Upper lobe of right lung (tissue), 1 donor: ENCODE measurements around the gene CBFA2T3. TPM values are rescaled to one million over a fixed set of nuclear protein-coding genes. Genes with fewer than 3 reads are reported as not detected.

Experiments
- ATAC-seq: fragments of 200-7000 bp; cut with Tn5 transposase; one replicate; pipeline ENCODE4 v1.9.1; 2020; ENCODE audit warnings: mild to moderate bottlenecking, moderate library complexity
- DNase-seq: peaks from one replicate; pipeline ENCODE4 v3.0.0-alpha.2; 2020
- H3K27ac ChIP-seq: fragments of 200-600 bp; one replicate; pipeline ENCODE4 v1.8.0; 2022
- H3K27me3 ChIP-seq: fragments of 200-600 bp; one replicate; pipeline ENCODE4 v1.8.0; 2022; ENCODE audit warnings: mild to moderate bottlenecking
- H3K36me3 ChIP-seq: fragments of 200-600 bp; one replicate; pipeline ENCODE4 v1.8.0; 2022
- H3K4me1 ChIP-seq: fragments of 200-600 bp; one replicate; pipeline ENCODE4 v1.8.0; 2022
- H3K4me3 ChIP-seq: fragments of 200-600 bp; one replicate; pipeline ENCODE4 v1.8.0; 2022; ENCODE audit warnings: mild to moderate bottlenecking
- H3K9me3 ChIP-seq: fragments of 200-600 bp; one replicate; pipeline ENCODE4 v1.8.0; 2022
- CTCF ChIP-seq: fragments of 200-600 bp; IDR thresholded peaks from one replicate; pipeline ENCODE4 v1.8.0; 2022; ENCODE audit warnings: antibody characterized with exemption
- intact Hi-C: fragments of 100-400 bp; cut with DNase I; formaldehyde crosslinking; loops from one replicate; pipeline ENCODE4 v1.11.0; 2022
- total RNA-seq: library from RNA; stranded (reverse); fragmentation: NEBNext Ultra II Directional; extraction: Animal tissue kit (Norgen Biotek cat#: 25700); gene quantifications from one replicate; pipeline ENCODE4 v1.2.1, GENCODE V29; 2021
- donor health status: DM: no; HTN: yes; CAD: no; lungs with severe emphysema.

CBFA2T3 gene
- total RNA-seq, 1 donor from 2014 or later: 19.0 TPM

- Histone ChIP-seq H3K4me3 (no peak overlapping the region), H3K9me3 (no peaks in the 10 kb centered on the region), H3K36me3 (peaks cover 5% of the 10 kb centered on the region), H3K27ac (peak overlapping the region; percentile 74), H3K4me1 (no peaks in the 10 kb centered on the region), H3K27me3 (no peaks in the 10 kb centered on the region)
- intact Hi-C loops: no loop called here
- peak; percentile 76 for DNase-seq
- peak; percentile 46 for ATAC-seq
- TF ChIP-seq CTCF: no peak
These were observed 76.3 kb downstream of the CBFA2T3 start for GRCh38 chr16:88900662-88901052.

DNA sequence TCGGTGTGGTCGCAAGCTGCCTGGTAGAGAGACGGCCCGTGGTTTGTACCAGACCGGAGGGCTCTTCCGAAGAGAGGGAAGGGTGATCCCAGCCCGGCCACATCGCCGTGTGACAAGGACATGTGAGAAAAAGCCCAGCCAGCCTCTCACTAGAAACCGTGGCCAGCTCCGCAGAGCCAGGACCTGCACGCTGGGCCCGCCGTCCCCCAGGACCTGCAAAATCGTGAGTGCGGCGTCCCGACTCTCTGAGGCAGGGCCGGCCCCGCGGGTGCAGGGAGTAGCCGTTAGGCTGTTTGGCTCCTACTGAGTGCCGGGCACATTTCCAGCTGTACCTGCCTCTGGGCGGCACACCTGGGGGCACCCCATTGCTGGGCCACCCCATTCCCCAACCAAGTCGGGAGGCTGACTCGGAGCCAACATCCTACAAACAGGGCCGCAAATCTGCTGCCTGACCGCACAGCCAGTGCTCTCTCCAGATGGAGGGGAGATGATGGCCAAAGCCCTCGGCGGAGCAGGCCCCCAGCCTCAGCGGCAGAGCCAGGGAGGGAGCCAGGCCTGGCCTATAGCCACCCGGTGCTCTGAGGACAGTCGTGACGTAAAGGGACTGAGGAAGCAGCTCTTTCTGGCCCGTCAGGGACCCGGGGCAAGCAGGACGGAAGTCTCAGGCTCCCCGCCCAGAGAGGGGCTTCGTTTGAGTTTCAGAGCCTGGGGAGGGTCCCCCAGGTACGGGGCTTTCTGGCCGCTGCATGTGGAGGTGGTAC is 76.9 kb downstream of the CBFA2T3 start:
- H3K27ac ChIP-seq: peak overlapping the region; percentile 74
- no peak for ATAC-seq
- no peaks in the 10 kb centered on the region for H3K27me3 ChIP-seq
- H3K9me3 ChIP-seq: no peaks in the 10 kb centered on the region
- H3K4me3 ChIP-seq: no peak overlapping the region
- no peak for DNase-seq
- peaks cover 5% of the 10 kb centered on the region for H3K36me3 ChIP-seq
- H3K4me1 ChIP-seq: no peaks in the 10 kb centered on the region
- intact Hi-C loops: no loop called here
- TF ChIP-seq CTCF: no peak

GRCh38 chr16:88897696-88898425 is 79.1 kb downstream of the CBFA2T3 start:
- Histone ChIP-seq H3K4me1 (no peaks in the 10 kb centered on the region), H3K36me3 (peaks cover 5% of the 10 kb centered on the region), H3K9me3 (no peaks in the 10 kb centered on the region), H3K27ac (no peak overlapping the region), H3K27me3 (no peaks in the 10 kb centered on the region), H3K4me3 (no peak overlapping the region)
- ATAC-seq (no peak), DNase-seq (no peak)
- intact Hi-C loops: no loop called here
- TF ChIP-seq CTCF: no peak

DNA sequence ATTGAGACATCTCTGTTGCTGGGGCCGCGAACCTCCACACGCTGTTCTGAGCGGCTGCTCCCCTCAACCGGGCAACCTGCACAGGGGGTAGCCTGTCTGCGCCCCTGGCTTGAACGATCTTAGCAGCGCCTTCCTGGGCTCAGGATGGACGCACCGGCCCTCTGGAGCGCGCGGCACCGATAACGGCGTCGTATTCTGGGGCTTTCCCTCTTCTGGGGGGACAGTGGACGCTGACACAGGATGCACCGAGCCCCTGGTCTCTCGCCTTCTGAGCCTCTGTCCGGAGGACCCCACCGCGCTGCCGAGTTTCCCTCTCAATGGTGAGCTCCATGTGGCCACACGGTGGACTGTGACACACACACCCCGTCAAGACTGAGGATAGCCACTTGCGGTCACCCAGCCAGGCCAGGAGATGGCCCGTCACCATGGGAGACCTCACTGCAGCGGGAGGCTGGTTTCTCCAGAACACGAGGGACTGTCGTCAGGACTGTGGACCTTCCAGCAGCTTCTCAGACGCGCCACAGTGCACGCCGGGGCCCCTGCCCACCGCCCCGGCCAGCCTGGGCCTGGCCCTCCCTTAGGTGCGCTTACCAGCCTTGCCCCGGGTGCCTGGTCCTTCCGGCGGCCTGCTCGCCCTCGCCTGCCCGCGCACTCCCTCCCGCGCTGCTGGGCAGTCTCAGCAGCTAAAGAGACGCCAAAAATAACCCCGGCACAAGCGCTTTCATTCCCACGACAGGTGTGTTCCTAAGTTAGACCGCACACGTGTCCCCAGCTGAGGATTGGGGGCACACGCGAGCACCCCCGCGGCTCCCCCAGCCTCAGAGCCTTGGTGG is 80.6 kb downstream of the CBFA2T3 start:
- ATAC-seq: no peak
- H3K9me3 ChIP-seq: no peaks in the 10 kb centered on the region
- intact Hi-C loops: no loop called here

More for the DNA sequence above, 80.6 kb downstream of the CBFA2T3 start:
- TF ChIP-seq CTCF: no peak
- H3K27ac ChIP-seq: no peak overlapping the region
- no peaks in the 10 kb centered on the region for H3K27me3 ChIP-seq
- no peak overlapping the region for H3K4me3 ChIP-seq
- no peak for DNase-seq
- H3K36me3 ChIP-seq: peaks cover 5% of the 10 kb centered on the region
- H3K4me1 ChIP-seq: no peaks in the 10 kb centered on the region
